Kasumi-1 (cell line): ENCODE data around the gene ZNF442.
"Not testable (repeated sequence)": the region's sequence is repeated elsewhere in the genome, so short reads cannot be mapped to it uniquely, and the experiment has no call there.

Source experiments
- DNase-seq, 2 experiments: peaks; one replicate each; lab custom pipeline; 2025; lab: John Stamatoyannopoulos, UW

ZNF442 gene

GRCh38 chr19:12330340-12330739 is 35.1 kb downstream of the ZNF442 start:
- no peak for DNase-seq

DNA sequence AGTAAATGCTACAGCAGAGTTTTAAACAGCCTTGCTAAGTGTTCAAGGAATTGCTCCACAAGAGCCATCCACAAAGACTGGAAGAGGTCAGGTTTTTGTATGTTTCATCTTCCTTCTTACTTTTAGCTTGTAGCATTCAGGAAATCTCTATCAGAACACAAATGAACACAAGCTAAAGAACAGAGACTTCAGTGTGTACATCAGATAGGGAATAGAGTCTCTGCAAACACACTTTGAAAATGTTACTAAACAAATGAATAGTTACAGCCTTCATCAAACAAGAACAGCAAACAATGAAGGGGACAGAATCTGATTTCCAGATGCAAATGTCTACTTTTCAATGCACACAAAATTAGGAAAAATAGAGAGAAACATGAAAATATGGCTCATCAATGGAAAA is 39.8 kb downstream of the ZNF442 start:
- no peak for DNase-seq

DNA sequence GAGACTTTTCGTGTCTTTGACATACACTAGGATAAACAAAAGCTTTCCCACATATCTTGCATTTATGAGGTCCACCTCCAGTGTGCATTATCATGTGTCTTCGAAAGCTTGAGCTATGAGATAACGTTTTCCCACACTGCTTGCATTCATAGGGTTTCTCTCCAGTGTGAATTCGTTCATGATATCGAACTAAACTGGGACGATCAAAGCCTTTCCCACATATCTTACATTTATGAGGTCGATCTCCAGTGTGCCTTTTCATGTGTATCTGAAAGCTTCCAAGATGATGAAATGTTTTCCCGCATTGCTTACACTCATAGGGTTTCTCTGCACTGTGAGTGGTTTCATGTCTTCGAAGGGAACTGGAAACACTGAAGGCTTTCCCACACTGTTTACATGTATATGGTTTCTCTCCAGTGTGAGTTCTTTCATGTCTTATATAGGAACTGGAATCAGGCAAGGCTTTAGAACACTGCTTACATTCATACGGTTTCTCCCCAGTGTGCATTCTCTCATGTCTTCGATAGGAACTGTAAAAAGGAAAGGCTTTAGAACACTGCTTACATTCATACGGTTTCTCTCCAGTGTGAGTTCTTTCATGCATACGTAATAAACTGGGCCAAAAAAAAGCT is 46.6 kb downstream of the ZNF442 start:
- no peak for DNase-seq

GRCh38 chr19:12314553-12314952 is 50.9 kb downstream of the ZNF442 start:
- no peak for DNase-seq

- DNase-seq, result not testable (repeated sequence)
Observed at GRCh38 chr19:12308891-12309290, 56.6 kb downstream of the ZNF442 start.
